Mesothelial cell of epicardium (in vitro differentiated cells): ENCODE results near the gene CFAP298. TPM values are rescaled to one million over a fixed set of nuclear protein-coding genes. Genes with fewer than 3 reads are reported as not detected.

Experiments used
- DNase-seq, 2 experiments: peaks; one replicate each; pipeline ENCODE4 v3.0.0; 2021; ENCODE audit warnings: low spot score in 2 of 2; ENCODE audit not compliant: unreplicated experiment in 2 of 2
- H3K27ac Mint-ChIP-seq: 2 replicates; pipeline ENCODE4 v1.8.0; 2021; ENCODE audit warnings: mixed read lengths
- H3K27me3 Mint-ChIP-seq: 2 replicates; pipeline ENCODE4 v1.8.0; 2021; ENCODE audit warnings: low read depth, mixed read lengths
- H3K36me3 Mint-ChIP-seq: 2 replicates; pipeline ENCODE4 v1.8.0; 2021; ENCODE audit warnings: mixed read lengths
- H3K4me1 Mint-ChIP-seq: 2 replicates; pipeline ENCODE4 v1.8.0; 2021; ENCODE audit warnings: mixed read lengths
- H3K4me3 Mint-ChIP-seq: 2 replicates; pipeline ENCODE4 v1.8.0; 2021; ENCODE audit warnings: mild to moderate bottlenecking, moderate library complexity, mixed read lengths
- H3K9me3 Mint-ChIP-seq: 2 replicates; pipeline ENCODE4 v1.8.0; 2021; ENCODE audit warnings: mixed read lengths
- CTCF ChIP-seq: fragments of 200-600 bp; sonication (generic); IDR thresholded peaks from one replicate; pipeline ENCODE4 v1.5.0; 2021; ENCODE audit warnings: antibody characterized with exemption; ENCODE audit not compliant: unreplicated experiment
- total RNA-seq: library from RNA; stranded (reverse); gene quantifications from 3 replicates; pipeline ENCODE4 v1.2.1, GENCODE V29; 2021

CFAP298 gene
- total RNA-seq, 1 donor from 2014 or later = 29.4 TPM

GRCh38 chr21:32569261-32570230, 42.6 kb downstream of the CFAP298 start:
- Mint-ChIP-seq H3K27ac (peak overlapping the region; percentile 90), H3K4me3 (peak overlapping the region; percentile 79), H3K27me3 (peaks cover 4% of the 10 kb centered on the region), H3K36me3 (peaks cover 20% of the 10 kb centered on the region), H3K9me3 (peaks cover 18% of the 10 kb centered on the region), H3K4me1 (peaks cover 14% of the 10 kb centered on the region)
- peak; percentile 64 to 83 for DNase-seq
- peak; percentile 82 for TF ChIP-seq CTCF

- no peak for DNase-seq
- Mint-ChIP-seq H3K9me3 (peaks cover 26% of the 10 kb centered on the region), H3K36me3 (peaks cover 22% of the 10 kb centered on the region), H3K4me1 (peaks cover 8% of the 10 kb centered on the region), H3K27ac (no peak overlapping the region), H3K4me3 (no peak overlapping the region), H3K27me3 (no peaks in the 10 kb centered on the region)
- TF ChIP-seq CTCF = no peak
Measured at GRCh38 chr21:32567626-32568025, 44.6 kb downstream of the CFAP298 start.

- H3K27me3 Mint-ChIP-seq = no peaks in the 10 kb centered on the region
- H3K27ac Mint-ChIP-seq = no peak overlapping the region
- DNase-seq = no peak
- peaks cover 22% of the 10 kb centered on the region for H3K36me3 Mint-ChIP-seq
- peaks cover 7% of the 10 kb centered on the region for H3K4me1 Mint-ChIP-seq
- no peak for TF ChIP-seq CTCF
- no peak overlapping the region for H3K4me3 Mint-ChIP-seq
- peaks cover 26% of the 10 kb centered on the region for H3K9me3 Mint-ChIP-seq
Measured at GRCh38 chr21:32566741-32567389, 45.3 kb downstream of the CFAP298 start.

GRCh38 chr21:32565856-32566465, 46.2 kb downstream of the CFAP298 start:
- H3K4me1 Mint-ChIP-seq = peaks cover 7% of the 10 kb centered on the region
- peaks cover 26% of the 10 kb centered on the region for H3K9me3 Mint-ChIP-seq
- DNase-seq = no peak
- peaks cover 22% of the 10 kb centered on the region for H3K36me3 Mint-ChIP-seq
- H3K27ac Mint-ChIP-seq = no peak overlapping the region
- no peak for TF ChIP-seq CTCF
- no peak overlapping the region for H3K4me3 Mint-ChIP-seq
- no peaks in the 10 kb centered on the region for H3K27me3 Mint-ChIP-seq

- Mint-ChIP-seq H3K9me3 (peaks cover 26% of the 10 kb centered on the region), H3K36me3 (peaks cover 22% of the 10 kb centered on the region), H3K4me3 (no peak overlapping the region), H3K27ac (no peak overlapping the region), H3K27me3 (no peaks in the 10 kb centered on the region), H3K4me1 (no peaks in the 10 kb centered on the region)
- no peak for TF ChIP-seq CTCF
- no peak for DNase-seq
Measured at GRCh38 chr21:32562915-32563314, 49.3 kb downstream of the CFAP298 start.
